NT2/D1 (cell line): ENCODE results near the gene ABCF1.

Experiments
- DNase-seq: peaks from one replicate; pipeline ENCODE4 v3.0.0-alpha.2; 2011; ENCODE audit warnings: low read depth, low spot score
- H3K27me3 ChIP-seq: 2 replicates; pipeline ENCODE4 v1.6.0; 2011; ENCODE audit warnings: mild to moderate bottlenecking; ENCODE audit not compliant: insufficient read length, insufficient read depth
- H3K36me3 ChIP-seq: 2 replicates; pipeline ENCODE4 v1.6.1; 2011; ENCODE audit warnings: mild to moderate bottlenecking, low read length, mixed read lengths; ENCODE audit not compliant: insufficient read depth, insufficient read length
- H3K4me1 ChIP-seq: 2 replicates; pipeline ENCODE4 v1.5.1; 2011; ENCODE audit not compliant: insufficient read depth, insufficient read length
- H3K4me3 ChIP-seq: 2 replicates; pipeline ENCODE4 v1.5.1; 2011; ENCODE audit warnings: low read depth; ENCODE audit not compliant: insufficient read length
- H3K9ac ChIP-seq: 2 replicates; pipeline ENCODE4 v1.6.0; 2011; ENCODE audit warnings: low read depth; ENCODE audit not compliant: insufficient read length
- H3K9me3 ChIP-seq: 2 replicates; pipeline ENCODE4 v1.5.1; 2011; ENCODE audit warnings: mild to moderate bottlenecking, low read length; ENCODE audit not compliant: insufficient read depth
- SUZ12 ChIP-seq: IDR thresholded peaks from 2 replicates; pipeline ENCODE4 v1.6.1; 2011; ENCODE audit not compliant: insufficient read length, insufficient read depth; ENCODE audit errors: extremely low read depth
- YY1 ChIP-seq: IDR thresholded peaks from 2 replicates; pipeline ENCODE4 v1.6.1; 2011; ENCODE audit not compliant: insufficient read length, insufficient read depth
- ZNF274 ChIP-seq: IDR thresholded peaks from 2 replicates; pipeline ENCODE4 v1.6.1; 2011; ENCODE audit warnings: mild to moderate bottlenecking, low read depth, low read length

The ABCF1 gene

GRCh38 chr6:30598912-30599624 lies 27.8 kb downstream of the ABCF1 start:
- Histone ChIP-seq H3K36me3 (peaks cover 57% of the 10 kb centered on the region), H3K9me3 (no peaks in the 10 kb centered on the region), H3K27me3 (no peaks in the 10 kb centered on the region), H3K9ac (no peak overlapping the region), H3K4me3 (no peak overlapping the region), H3K4me1 (no peaks in the 10 kb centered on the region)
- DNase-seq = no peak
- TF ChIP-seq SUZ12 = no peak
- no peak for TF ChIP-seq ZNF274
- no peak for TF ChIP-seq YY1

- Histone ChIP-seq H3K36me3 (peaks cover 57% of the 10 kb centered on the region), H3K4me1 (no peaks in the 10 kb centered on the region), H3K9me3 (no peaks in the 10 kb centered on the region), H3K27me3 (no peaks in the 10 kb centered on the region), H3K9ac (no peak overlapping the region), H3K4me3 (no peak overlapping the region)
- DNase-seq = no peak
- TF ChIP-seq YY1 = no peak
- TF ChIP-seq ZNF274 = no peak
Measured at GRCh38 chr6:30599625-30600324, 28.5 kb downstream of the ABCF1 start.

- Histone ChIP-seq H3K9me3 (no peaks in the 10 kb centered on the region), H3K4me3 (no peak overlapping the region), H3K9ac (no peak overlapping the region), H3K36me3 (peaks cover 57% of the 10 kb centered on the region), H3K4me1 (no peaks in the 10 kb centered on the region), H3K27me3 (no peaks in the 10 kb centered on the region)
- DNase-seq = no peak
- TF ChIP-seq ZNF274 = no peak
- no peak for TF ChIP-seq SUZ12
- no peak for TF ChIP-seq YY1
Measured at GRCh38 chr6:30600451-30600961, 29.3 kb downstream of the ABCF1 start.

- Histone ChIP-seq H3K27me3 (no peaks in the 10 kb centered on the region), H3K4me1 (no peaks in the 10 kb centered on the region), H3K9me3 (no peaks in the 10 kb centered on the region), H3K4me3 (no peak overlapping the region), H3K9ac (no peak overlapping the region), H3K36me3 (peaks cover 64% of the 10 kb centered on the region)
- DNase-seq = no peak
- TF ChIP-seq SUZ12 (no peak), ZNF274 (no peak), YY1 (no peak)
Measured at GRCh38 chr6:30601436-30601814, 30.2 kb downstream of the ABCF1 start.

GRCh38 chr6:30601815-30602641 lies 30.8 kb downstream of the ABCF1 start:
- TF ChIP-seq YY1 = no peak
- TF ChIP-seq ZNF274 = no peak
- no peak for TF ChIP-seq SUZ12
- no peak for DNase-seq
- Histone ChIP-seq H3K4me3 (no peak overlapping the region), H3K9me3 (no peaks in the 10 kb centered on the region), H3K27me3 (no peaks in the 10 kb centered on the region), H3K36me3 (peaks cover 70% of the 10 kb centered on the region), H3K4me1 (no peaks in the 10 kb centered on the region), H3K9ac (no peak overlapping the region)

- Histone ChIP-seq H3K36me3 (peaks cover 88% of the 10 kb centered on the region), H3K4me1 (no peaks in the 10 kb centered on the region), H3K27me3 (no peaks in the 10 kb centered on the region), H3K4me3 (no peak overlapping the region), H3K9me3 (no peaks in the 10 kb centered on the region), H3K9ac (no peak overlapping the region)
- DNase-seq = no peak
- TF ChIP-seq SUZ12 (no peak), ZNF274 (no peak), YY1 (no peak)
Measured at GRCh38 chr6:30603961-30604360, 32.7 kb downstream of the ABCF1 start.

- no peak overlapping the region for H3K9ac ChIP-seq
Measured at GRCh38 chr6:30610065-30610464, 38.8 kb downstream of the ABCF1 start.

More at GRCh38 chr6:30610065-30610464, 38.8 kb downstream of the ABCF1 start:
- H3K4me3 ChIP-seq = no peak overlapping the region
- no peaks in the 10 kb centered on the region for H3K9me3 ChIP-seq
- no peak for DNase-seq
- no peaks in the 10 kb centered on the region for H3K4me1 ChIP-seq
- no peaks in the 10 kb centered on the region for H3K27me3 ChIP-seq
- H3K36me3 ChIP-seq = peaks cover 90% of the 10 kb centered on the region
- TF ChIP-seq SUZ12 (no peak), ZNF274 (no peak), YY1 (no peak)
